H1 (cell line): Measurements from ENCODE around the gene SHOX. TPM values are rescaled to one million over a fixed set of nuclear protein-coding genes. Genes with fewer than 3 reads are reported as not detected.

Experiments used
- CTCF ChIA-PET: fragments of 300-600 bp; sonication (Branson Sonifier 250); formaldehyde crosslinking; loops from one replicate; lab custom pipeline; 2021; ENCODE audit not compliant: partially characterized antibody; lab: Charles Lee
- POLR2A ChIA-PET: fragments of 300-600 bp; sonication (Branson Sonifier 250); formaldehyde crosslinking; loops from one replicate; lab custom pipeline; 2021; ENCODE audit warnings: inconsistent platforms; ENCODE audit not compliant: partially characterized antibody; lab: Charles Lee
- DNase-seq, 2 experiments: peaks; one replicate each; pipeline versions ENCODE4 v3.0.0 to v3.0.0-alpha.2; 2010 to 2022; ENCODE audit warnings: low spot score in 2 of 2, low read depth in 1 of 2, mixed read lengths in 1 of 2
- FAIRE-seq: peaks from 2 replicates; lab custom pipeline; 2011; peaks lifted over from hg19 to GRCh38; lab: Jason Lieb, UNC
- H2AFZ ChIP-seq: 2 replicates; pipeline ENCODE4 v1.8.1; 2012; ENCODE audit warnings: low read length, inconsistent platforms
- H2AK5ac ChIP-seq: 2 replicates; pipeline ENCODE4 v1.6.1; 2013; ENCODE audit warnings: low read depth, low read length
- H2BK120ac ChIP-seq: replicated peaks from 2 replicates; pipeline ENCODE3; 2013; ENCODE audit warnings: low read depth, low read length, inconsistent platforms
- H2BK12ac ChIP-seq: 2 replicates; pipeline ENCODE4 v1.6.1; 2013; ENCODE audit warnings: low read depth, low read length
- H2BK15ac ChIP-seq: 2 replicates; pipeline ENCODE4 v1.6.1; 2013; ENCODE audit warnings: low read length
- H2BK20ac ChIP-seq: 2 replicates; pipeline ENCODE4 v1.6.1; 2013; ENCODE audit warnings: low read length
- H2BK5ac ChIP-seq: 2 replicates; pipeline ENCODE4 v1.6.1; 2013; ENCODE audit warnings: low read depth, low read length
- H3K14ac ChIP-seq: 2 replicates; pipeline ENCODE4 v1.6.1; 2013; ENCODE audit warnings: inconsistent platforms; ENCODE audit not compliant: insufficient read length
- H3K18ac ChIP-seq: 2 replicates; pipeline ENCODE4 v1.6.1; 2013; ENCODE audit warnings: low read length; ENCODE audit errors: extremely low read depth
- H3K23ac ChIP-seq: 2 replicates; pipeline ENCODE4 v1.6.1; 2013; ENCODE audit warnings: inconsistent platforms; ENCODE audit not compliant: insufficient read length
- H3K23me2 ChIP-seq: 2 replicates; pipeline ENCODE4 v1.6.1; 2013; ENCODE audit warnings: low read depth, low read length
- H3K27ac ChIP-seq: 2 replicates; pipeline ENCODE4 v1.6.1; 2011; ENCODE audit warnings: low read depth, low read length, inconsistent platforms
- H3K27me3 ChIP-seq, 4 experiments: replicated peaks in 1 of 4; 1 replicate in 1 of 4; 2 replicates in 3 of 4; pipeline versions ENCODE4 v1.6.1 to v1.8.1; 2011 to 2013; ENCODE audit warnings: low read length in 3 of 4, mild to moderate bottlenecking in 3 of 4, inconsistent platforms in 2 of 4, mixed read lengths in 2 of 4, moderate library complexity in 1 of 4; ENCODE audit not compliant: control insufficient read depth in 3 of 4, insufficient read depth in 3 of 4; ENCODE audit errors: extremely low read depth in 1 of 4
- H3K36me3 ChIP-seq, 4 experiments: 2 replicates each; pipeline versions ENCODE4 v1.6.1 to v1.8.1; 2011 to 2013; ENCODE audit warnings: mild to moderate bottlenecking in 4 of 4, low read length in 3 of 4, moderate library complexity in 2 of 4, control low read depth in 1 of 4, inconsistent platforms in 1 of 4; ENCODE audit not compliant: insufficient read depth in 4 of 4, control insufficient read depth in 2 of 4
- H3K4ac ChIP-seq: replicated peaks from 2 replicates; pipeline ENCODE3; 2013; ENCODE audit warnings: low read length, low read depth, mixed read lengths, inconsistent platforms; ENCODE audit not compliant: insufficient read length
- H3K4me1 ChIP-seq, 4 experiments: replicated peaks in 1 of 4; 1 replicate in 1 of 4; 2 replicates in 3 of 4; pipeline versions ENCODE4 v1.6.1 to v1.8.1; 2011 to 2013; ENCODE audit warnings: low read length in 3 of 4, inconsistent platforms in 2 of 4, mixed read lengths in 1 of 4; ENCODE audit not compliant: insufficient read depth in 4 of 4, control insufficient read depth in 3 of 4
- H3K4me2 ChIP-seq, 2 experiments: 2 replicates each; pipeline versions ENCODE4 v1.6.1 to v1.8.1; 2011 to 2013; ENCODE audit warnings: low read depth in 2 of 2, low read length in 2 of 2, control low read depth in 1 of 2, inconsistent platforms in 1 of 2, mild to moderate bottlenecking in 1 of 2; ENCODE audit not compliant: insufficient read depth in 1 of 2
- H3K4me3 ChIP-seq, 4 experiments: fragments of 200-600, 300-600 bp in 1 of 4; sonication (generic), shearing (Covaris generic), sonication (Bioruptor Twin) in 1 of 4; 2 replicates each; pipeline versions ENCODE4 v1.5.1 to v1.8.1; 2011 to 2016; ENCODE audit warnings: low read length in 4 of 4, low read depth in 3 of 4, control low read depth in 2 of 4, inconsistent platforms in 2 of 4, mild to moderate bottlenecking in 2 of 4, mixed read lengths in 1 of 4, moderate library complexity in 1 of 4; ENCODE audit not compliant: insufficient read depth in 2 of 4; ENCODE audit errors: extremely low read depth in 1 of 4
- H3K56ac ChIP-seq: replicated peaks from 2 replicates; pipeline ENCODE3; 2013; ENCODE audit warnings: low read depth, mild to moderate bottlenecking, mixed read lengths, low read length, inconsistent platforms; ENCODE audit not compliant: insufficient read length
- H3K79me1 ChIP-seq: 2 replicates; pipeline ENCODE4 v1.6.1; 2013; ENCODE audit warnings: low read depth, low read length, control low read depth
- H3K79me2 ChIP-seq, 2 experiments: 2 replicates each; pipeline versions ENCODE4 v1.6.1 to v1.8.1; 2012 to 2013; ENCODE audit warnings: low read length in 2 of 2, mild to moderate bottlenecking in 2 of 2, inconsistent platforms in 1 of 2; ENCODE audit not compliant: insufficient read depth in 2 of 2, control insufficient read depth in 1 of 2
- H3K9ac ChIP-seq, 4 experiments: replicated peaks in 1 of 4; 1 replicate in 1 of 4; 2 replicates in 3 of 4; pipeline versions ENCODE4 v1.6.1 to v1.8.1; 2011 to 2013; ENCODE audit warnings: low read depth in 3 of 4, low read length in 3 of 4, control low read depth in 2 of 4, mild to moderate bottlenecking in 2 of 4, moderate library complexity in 2 of 4, inconsistent platforms in 1 of 4; ENCODE audit errors: extremely low read depth in 1 of 4
- H3K9me3 ChIP-seq, 2 experiments: 2 replicates each; pipeline versions ENCODE4 v1.6.1 to v1.8.1; 2012 to 2013; ENCODE audit warnings: mild to moderate bottlenecking in 2 of 2, moderate library complexity in 2 of 2, control low read depth in 1 of 2, inconsistent platforms in 1 of 2, low read depth in 1 of 2, low read length in 1 of 2, mixed read lengths in 1 of 2; ENCODE audit not compliant: insufficient read depth in 2 of 2
- H4K20me1 ChIP-seq, 2 experiments: replicated peaks in 1 of 2; 2 replicates each; pipeline versions ENCODE3 to v1.8.1; 2011 to 2013; ENCODE audit warnings: inconsistent platforms in 2 of 2, low read length in 2 of 2, mild to moderate bottlenecking in 1 of 2; ENCODE audit not compliant: insufficient read depth in 2 of 2, control insufficient read depth in 1 of 2
- H4K5ac ChIP-seq: 2 replicates; pipeline ENCODE4 v1.6.1; 2013; ENCODE audit warnings: low read length, low read depth, mixed read lengths, inconsistent platforms; ENCODE audit not compliant: insufficient read length
- H4K8ac ChIP-seq: 2 replicates; pipeline ENCODE4 v1.8.0; 2013; ENCODE audit warnings: mild to moderate bottlenecking, moderate library complexity, low read length, inconsistent platforms; ENCODE audit not compliant: insufficient read depth; ENCODE audit errors: extremely low read depth
- H4K91ac ChIP-seq: replicated peaks from 2 replicates; pipeline ENCODE3; 2013; ENCODE audit warnings: low read length, mixed read lengths, inconsistent platforms; ENCODE audit not compliant: insufficient read length
- CEBPB ChIP-seq: IDR thresholded peaks from 2 replicates; pipeline ENCODE4 v1.6.1; 2012; ENCODE audit warnings: low read depth, low read length
- RAD21 ChIP-seq, 2 experiments: IDR thresholded peaks in 1 of 2; conservative IDR thresholded peaks in 1 of 2; 2 replicates each; pipeline ENCODE4 v1.6.1; 2011; ENCODE audit warnings: low read depth in 2 of 2, low read length in 2 of 2, improper control_type of control experiment in 1 of 2, inconsistent platforms in 1 of 2, mild to moderate bottlenecking in 1 of 2, moderate library complexity in 1 of 2
- WGBS, 2 experiments: shearing (Covaris generic) in 1 of 2; methylation state at CpG; one replicate each; pipeline versions ENCODE4 v1.1.6 to v1.1.7; 2013 to 2015; ENCODE audit warnings: low lambda C conversion rate in 2 of 2, mixed read lengths in 2 of 2, inconsistent platforms in 1 of 2, low coverage in 1 of 2, missing lambda C conversion rate in 1 of 2; ENCODE audit not compliant: insufficient replicate concordance in 2 of 2, insufficient coverage in 1 of 2, insufficient read length in 1 of 2; ENCODE audit errors: extremely low coverage in 1 of 2, missing lambda C conversion rate in 1 of 2; 5-methylcytosine and 5-hydroxymethylcytosine counted together
- polyA plus RNA-seq, 7 experiments: library from polyadenylated mRNA; depleted of rRNA in 3 of 7; stranded (reverse) in 5 of 7; unstranded in 2 of 7; fragments of >200 nt in 5 of 7; fragments of 200-250 nt in 2 of 7; gene quantifications; 1 replicate in 5 of 7; 2 replicates in 1 of 7; 4 replicates in 1 of 7; pipeline versions ENCODE4 v1.2.1 to v1.2.3, GENCODE V29; 2011 to 2013; ENCODE audit warnings: missing spikeins in 2 of 7, mixed read lengths in 2 of 7
- total RNA-seq: library from RNA; stranded (reverse); fragmentation: NEBNext Ultra II Directional; extraction: Animal tissue kit (Norgen Biotek cat#: 25700); gene quantifications from 2 replicates; pipeline ENCODE4 v1.2.1, GENCODE V29; 2021

Gene SHOX
- total and polyA plus RNA-seq, 2 of the 8 experiments (the other 6 are each of a cell fraction or from before 2014, with no cell fraction given), result 0.05 to 0.15 TPM

GRCh38 chrX:701673-702072, 71.1 kb downstream of the SHOX start:
- Histone ChIP-seq H4K5ac (no peak overlapping the region), H2BK12ac (peak overlapping the region; percentile 55; the same call in 1 of the 2 replicates), H3K27ac (no peak overlapping the region), H3K4me2 (no peak overlapping the region), H3K56ac (no peak overlapping the region), H2BK20ac (0 out of 2 replicates have a peak overlapping the region, but pooled peaks have one; percentile 9), H2BK5ac (no peak overlapping the region), H3K79me1 (no peaks in the 10 kb centered on the region), H2AFZ (no peak overlapping the region), H4K91ac (peak overlapping the region; percentile 74), H2AK5ac (0 out of 2 replicates have a peak overlapping the region, but pooled peaks have one; percentile 9), H4K20me1 (no peaks in the 10 kb centered on the region), H3K4me3 (no peak overlapping the region), H3K9ac (no peak overlapping the region), H3K23me2 (no peaks in the 10 kb centered on the region), H2BK120ac (peak overlapping the region; percentile 53), H3K36me3 (0 out of 8 replicates have a peak, but pooled peaks cover 0 to 2% (median 0%) of the 10 kb centered on the region in 4 experiments), H3K18ac (0 out of 2 replicates have a peak overlapping the region, but pooled peaks have one; percentile 32), H4K8ac (no peak overlapping the region), H3K14ac (no peak overlapping the region), H2BK15ac (peak overlapping the region; percentile 55; the same call in 1 of the 2 replicates), H3K9me3 (no peaks in the 10 kb centered on the region; a peak in 1 of 4 replicates), H3K4ac (no peak overlapping the region), H3K27me3 (no peaks in the 10 kb centered on the region), H3K23ac (no peak overlapping the region), H3K4me1 (peaks cover 0 to 3% (median 0%) of the 10 kb centered on the region in 4 experiments; a peak in 1 of 7 replicates), H3K79me2 (no peaks in the 10 kb centered on the region)
- no peak for FAIRE-seq
- no peak for DNase-seq
- ChIA-PET POLR2A (no interaction called here), CTCF (no interaction called here)
- WGBS, 2 experiments, result 97% methylated on average over 5 of the region's 5 CpGs; no CpG with 5 or more reads in 1 of the 2 experiments
- TF ChIP-seq RAD21 (IDR thresholded peaks at IDR 0.05 in 1 of 2, conservative IDR thresholded peaks at IDR 0.05 in 1 of 2; ENCODE audit: low read depth in 2 of 2, low read length in 2 of 2), result 0 out of 4 replicates have a peak, but pooled peaks of 1 of the 2 experiments have one; percentile 28
- no peak for TF ChIP-seq CEBPB
